HepG2 (cell line): ENCODE data around the gene SKP1. TPM values are rescaled to one million over a fixed set of nuclear protein-coding genes. Genes with fewer than 3 reads are reported as not detected.

Source experiments
- ATAC-seq: fragments of 200-7000 bp; cut with Tn5 transposase; 3 replicates; pipeline ENCODE4 v1.9.1; 2020; ENCODE audit warnings: mild to moderate bottlenecking, moderate library complexity
- BruUV-seq: library from RNA; stranded (reverse); fragments of 400-500 nt; replicated peaks from 2 replicates; lab custom pipeline; 2021; lab: Mats Ljungman, UMichigan
- CTCF ChIA-PET: fragments of 300-600 bp; formaldehyde crosslinking; extraction: SDS; loops from one replicate; lab custom pipeline; 2021; ENCODE audit warnings: low total read pairs, inconsistent platforms, low intra/inter-chr PET ratio; lab: Yijun Ruan, JAX
- POLR2A ChIA-PET: fragments of 350-600 bp; sonication (Branson Sonifier 250); formaldehyde crosslinking; loops from one replicate; lab custom pipeline; 2020; ENCODE audit warnings: antibody characterized with exemption, inconsistent platforms; lab: Yijun Ruan, JAX
- DNase-seq: peaks from one replicate; pipeline ENCODE4 v3.0.0-alpha.2; 2015; ENCODE audit warnings: low spot score
- FAIRE-seq: peaks from 3 replicates; lab custom pipeline; 2011; peaks lifted over from hg19 to GRCh38; lab: Jason Lieb, UNC
- H2AFZ ChIP-seq: one replicate; pipeline ENCODE4 v1.6.1; 2011; ENCODE audit warnings: low read length, inconsistent platforms
- H3K27ac ChIP-seq: fragments of 300-600 bp; 3 replicates; pipeline ENCODE4 v1.8.0; 2011; ENCODE audit warnings: mixed run types, mild to moderate bottlenecking, mixed read lengths, low read length, inconsistent platforms; ENCODE audit not compliant: insufficient read depth; ENCODE audit errors: extremely low read length
- H3K27me3 ChIP-seq, 2 experiments: fragments of 200-600 bp in 1 of 2; 2 replicates in 1 of 2; 3 replicates in 1 of 2; pipeline versions ENCODE4 v1.6.0 to v1.8.0; 2011; ENCODE audit warnings: low read length in 2 of 2, mild to moderate bottlenecking in 2 of 2, moderate library complexity in 2 of 2, inconsistent platforms in 1 of 2; ENCODE audit not compliant: insufficient read depth in 2 of 2, control insufficient read depth in 1 of 2
- H3K36me3 ChIP-seq, 2 experiments: fragments of 200-600 bp in 1 of 2; replicated peaks in 1 of 2; 2 replicates in 1 of 2; 3 replicates in 1 of 2; pipeline versions ENCODE4 v1.5.1 to v1.8.0; 2011; ENCODE audit warnings: low read length in 2 of 2, inconsistent platforms in 1 of 2; ENCODE audit not compliant: insufficient read depth in 2 of 2, control insufficient read depth in 1 of 2
- H3K4me1 ChIP-seq: 2 replicates; pipeline ENCODE4 v1.5.1; 2012; ENCODE audit warnings: low read length, inconsistent platforms; ENCODE audit not compliant: insufficient read depth
- H3K4me2 ChIP-seq: 2 replicates; pipeline ENCODE4 v1.6.0; 2011; ENCODE audit warnings: low read depth, low read length, inconsistent platforms
- H3K4me3 ChIP-seq, 3 experiments: fragments of 200-600 bp in 1 of 3; sonication (generic), shearing (Covaris generic) in 1 of 3; replicated peaks in 1 of 3; 2 replicates each; pipeline ENCODE4 v1.5.1; 2011 to 2016; ENCODE audit warnings: low read length in 3 of 3, inconsistent platforms in 2 of 3, low read depth in 2 of 3, mild to moderate bottlenecking in 2 of 3, control low read depth in 1 of 3, mixed read lengths in 1 of 3; ENCODE audit not compliant: insufficient read depth in 1 of 3
- H3K79me2 ChIP-seq: one replicate; pipeline ENCODE4 v1.6.1; 2011; ENCODE audit warnings: low read length, inconsistent platforms; ENCODE audit not compliant: insufficient read depth
- H3K9ac ChIP-seq: 2 replicates; pipeline ENCODE4 v1.6.0; 2011; ENCODE audit warnings: mild to moderate bottlenecking, low read depth, low read length, inconsistent platforms; ENCODE audit not compliant: insufficient read depth
- H3K9me3 ChIP-seq: 2 replicates; pipeline ENCODE4 v1.5.1; 2012; ENCODE audit warnings: mild to moderate bottlenecking, low read length
- H4K20me1 ChIP-seq: 2 replicates; pipeline ENCODE4 v1.6.0; 2011; ENCODE audit warnings: inconsistent platforms, mild to moderate bottlenecking, low read length, moderate library complexity; ENCODE audit not compliant: insufficient read depth
- ASH2L ChIP-seq: fragments of 300-600, 200-600 bp; sonication (generic); IDR thresholded peaks from 2 replicates; pipeline ENCODE4 v1.7.0; 2017; ENCODE audit warnings: low read depth, mild to moderate bottlenecking, moderate library complexity, mixed read lengths, low read length; ENCODE audit not compliant: insufficient read length
- CC2D1A ChIP-seq: sonication (generic); formaldehyde crosslinking; IDR thresholded peaks from 2 replicates; pipeline ENCODE4 v1.8.1; 2023; ENCODE audit warnings: mild to moderate bottlenecking, missing genetic modification reagents
- CHD4 ChIP-seq: fragments of 200-600 bp; sonication (generic); IDR thresholded peaks from 2 replicates; pipeline ENCODE4 v1.7.0; 2017; ENCODE audit warnings: mild to moderate bottlenecking, low read length, borderline replicate concordance
- MYC ChIP-seq: sonication (generic); formaldehyde crosslinking; IDR thresholded peaks from 2 replicates; pipeline ENCODE4 v1.9.0; 2021; ENCODE audit warnings: missing genetic modification reagents, borderline replicate concordance
- POLR2A ChIP-seq, 2 experiments: IDR thresholded peaks; 2 replicates each; pipeline ENCODE4 v1.6.1; 2011; ENCODE audit warnings: low read depth in 2 of 2, low read length in 2 of 2, mild to moderate bottlenecking in 1 of 2, moderate library complexity in 1 of 2; ENCODE audit not compliant: insufficient read depth in 1 of 2
- POLR2AphosphoS5 ChIP-seq: IDR thresholded peaks from 2 replicates; pipeline ENCODE4 v1.6.1; 2012; ENCODE audit warnings: low read depth, low read length
- PREB ChIP-seq: sonication (generic); formaldehyde crosslinking; IDR thresholded peaks from 2 replicates; pipeline ENCODE4 v1.4.0; 2020; ENCODE audit warnings: missing genetic modification reagents
- SOX13 ChIP-seq, 3 experiments: fragments of 450-650 bp in 1 of 3; sonication (generic) in 1 of 3; formaldehyde crosslinking in 1 of 3; IDR thresholded peaks in 2 of 3; conservative IDR thresholded peaks in 1 of 3; 2 replicates each; pipeline versions ENCODE4 v1.5.0 to v1.6.1; 2016 to 2020; ENCODE audit warnings: antibody characterized with exemption in 1 of 3, mild to moderate bottlenecking in 1 of 3, missing compliant biosample characterization in 1 of 3, missing genetic modification reagents in 1 of 3, moderate library complexity in 1 of 3
- SRF ChIP-seq: IDR thresholded peaks from 2 replicates; pipeline ENCODE4 v1.6.1; 2011; ENCODE audit warnings: mild to moderate bottlenecking, low read depth, low read length, moderate library complexity
- SRSF1 ChIP-seq: fragments of 200-400 bp; formaldehyde crosslinking; optimal IDR thresholded peaks from 2 replicates; pipeline ENCODE3; 2017; ENCODE audit warnings: mild to moderate bottlenecking, low read depth, low read length, moderate library complexity
- SYNCRIP ChIP-seq: fragments of 200-400 bp; formaldehyde crosslinking; IDR thresholded peaks from 2 replicates; pipeline ENCODE4 v1.6.1; 2018; ENCODE audit warnings: mild to moderate bottlenecking, low read depth, low read length; ENCODE audit not compliant: insufficient read depth
- ZBTB7B ChIP-seq: sonication (generic); formaldehyde crosslinking; IDR thresholded peaks from 2 replicates; pipeline ENCODE4 v1.4.0; 2020; ENCODE audit warnings: missing genetic modification reagents
- ZFY ChIP-seq: sonication (generic); formaldehyde crosslinking; IDR thresholded peaks from 2 replicates; pipeline ENCODE4 v1.4.0; 2020; ENCODE audit warnings: missing genetic modification reagents
- ZNF124 ChIP-seq: sonication (generic); formaldehyde crosslinking; IDR thresholded peaks from 2 replicates; pipeline ENCODE4 v1.4.0; 2020; ENCODE audit warnings: missing genetic modification reagents
- ZNF136 ChIP-seq: sonication (generic); formaldehyde crosslinking; IDR thresholded peaks from 2 replicates; pipeline ENCODE4 v1.8.1; 2022; ENCODE audit warnings: low read depth, mild to moderate bottlenecking, moderate library complexity, missing genetic modification reagents
- ZNF777 ChIP-seq: sonication (generic); formaldehyde crosslinking; IDR thresholded peaks from 2 replicates; pipeline ENCODE4 v1.4.0; 2020; ENCODE audit warnings: missing genetic modification reagents
- WGBS: methylation state at CpG from one replicate; pipeline ENCODE4 v1.1.6; 2017; ENCODE audit warnings: low lambda C conversion rate; 5-methylcytosine and 5-hydroxymethylcytosine counted together
- in situ Hi-C: cut with HindIII; loops from 2 replicates; pipeline ENCODE4 v1.10.0; 2017; ENCODE audit warnings: low pct_unique_long_range_greater_than_20kb; ENCODE audit not compliant: extremely low pct_ligation_motif_present
- intact Hi-C: fragments of 100-400 bp; cut with micrococcal nuclease; formaldehyde crosslinking; loops from one replicate; pipeline ENCODE4 v1.10.0; 2022; ENCODE audit not compliant: unreplicated experiment
- polyA plus RNA-seq, 8 experiments: library from polyadenylated mRNA; depleted of rRNA in 3 of 8; stranded (reverse) in 7 of 8; unstranded in 1 of 8; fragments of >200 nt; fragmentation: Illumina TruSeq in 4 of 8; extraction: Trizol in 4 of 8; gene quantifications; 2 replicates each; pipeline versions ENCODE4 v1.2.1 to v1.2.3, GENCODE V29; 2011 to 2016; ENCODE audit warnings: low read depth in 4 of 8, missing spikeins in 1 of 8, mixed read lengths in 1 of 8; ENCODE audit not compliant: insufficient read depth in 1 of 8
- total RNA-seq, 5 experiments: library from RNA; depleted of rRNA; stranded (reverse); fragments of >200 nt; fragmentation: Illumina TruSeq; extraction: Trizol; gene quantifications; 2 replicates each; pipeline ENCODE4 v1.2.3, GENCODE V29; 2016; ENCODE audit warnings: low read depth in 1 of 5
- TF ChIP-seq, protein P1 (sequence below): sonication (generic); formaldehyde crosslinking; IDR thresholded peaks from 2 replicates; pipeline ENCODE4 v1.4.0; 2020; ENCODE audit warnings: mild to moderate bottlenecking, missing genetic modification reagents
- TF ChIP-seq, protein P2 (sequence below): IDR thresholded peaks from 2 replicates; pipeline ENCODE4 v1.6.1; 2016; ENCODE audit warnings: missing compliant biosample characterization, missing genetic modification reagents, borderline replicate concordance

SKP1 gene
- total and polyA plus RNA-seq, 2 of the 13 experiments (the other 11 are each of a cell fraction or from before 2014, with no cell fraction given), result 134 to 340 TPM

GRCh38 chr5:134113902-134114875, 62.6 kb downstream of the SKP1 start, which contains the start of gene TCF7:
TCF7 (plus strand) TSS chr5:134114681; CDS start chr5:134114907, 226 bp downstream.
- Histone ChIP-seq H3K27me3 (peaks cover 2 to 25% of the 10 kb centered on the region in 2 experiments; a peak in 3 of 5 replicates), H3K4me2 (peak within 1 kb of the TSS; percentile 89), H3K4me3 (peak within 1 kb of the TSS; percentile 68 to 80 (median 78)), H3K36me3 (peaks cover 3 to 12% of the 10 kb centered on the region in 2 experiments; a peak in 2 of 5 replicates), H3K9me3 (no peaks in the 10 kb centered on the region), H3K4me1 (peaks cover 64% of the 10 kb centered on the region), H3K79me2 (peaks cover 2% of the 10 kb centered on the region), H4K20me1 (no peaks in the 10 kb centered on the region), H3K27ac (no peak within 1 kb of the TSS), H2AFZ (no peak within 1 kb of the TSS), H3K9ac (peak within 1 kb of the TSS; percentile 75)
- peak; percentile 68 for DNase-seq
- ChIA-PET CTCF (interaction anchor here (1.0 kb wide), 1 partner anchor 75 kb away, joined by 4 read pairs; no protein-coding TSS in a partner anchor), POLR2A (interaction anchor here (0.6 to 3.9 kb wide), 12 partner anchors 11 to 109 kb away, joined by 3 to 40 read pairs (median 5); partner anchors contain the start of gene VDAC1)
- WGBS, result 54% methylated on average over 31 of the region's 90 CpGs
- peak; percentile 89 for ATAC-seq
- intact Hi-C loops, result no loop called here
- peak; percentile 21 for FAIRE-seq
- TSS peak; percentile 88 for BruUV-seq
- in situ Hi-C loops, result no loop called here
- TF ChIP-seq ASH2L, result peak; percentile 17
- no peak for TF ChIP-seq PREB (CRISPR knock-in tag)
- TF ChIP-seq CHD4, result no peak
- no peak for TF ChIP-seq ZNF124 (CRISPR knock-in tag)
- 0 out of 2 replicates have a peak, but pooled peaks have one; percentile 34 for TF ChIP-seq POLR2AphosphoS5
- TF ChIP-seq, protein P1, sequence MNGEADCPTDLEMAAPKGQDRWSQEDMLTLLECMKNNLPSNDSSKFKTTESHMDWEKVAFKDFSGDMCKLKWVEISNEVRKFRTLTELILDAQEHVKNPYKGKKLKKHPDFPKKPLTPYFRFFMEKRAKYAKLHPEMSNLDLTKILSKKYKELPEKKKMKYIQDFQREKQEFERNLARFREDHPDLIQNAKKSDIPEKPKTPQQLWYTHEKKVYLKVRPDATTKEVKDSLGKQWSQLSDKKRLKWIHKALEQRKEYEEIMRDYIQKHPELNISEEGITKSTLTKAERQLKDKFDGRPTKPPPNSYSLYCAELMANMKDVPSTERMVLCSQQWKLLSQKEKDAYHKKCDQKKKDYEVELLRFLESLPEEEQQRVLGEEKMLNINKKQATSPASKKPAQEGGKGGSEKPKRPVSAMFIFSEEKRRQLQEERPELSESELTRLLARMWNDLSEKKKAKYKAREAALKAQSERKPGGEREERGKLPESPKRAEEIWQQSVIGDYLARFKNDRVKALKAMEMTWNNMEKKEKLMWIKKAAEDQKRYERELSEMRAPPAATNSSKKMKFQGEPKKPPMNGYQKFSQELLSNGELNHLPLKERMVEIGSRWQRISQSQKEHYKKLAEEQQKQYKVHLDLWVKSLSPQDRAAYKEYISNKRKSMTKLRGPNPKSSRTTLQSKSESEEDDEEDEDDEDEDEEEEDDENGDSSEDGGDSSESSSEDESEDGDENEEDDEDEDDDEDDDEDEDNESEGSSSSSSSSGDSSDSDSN (CRISPR knock-in tag), result peak; percentile 76
- TF ChIP-seq SYNCRIP, result no peak
- TF ChIP-seq MYC, result no peak
- TF ChIP-seq POLR2A (IDR thresholded peaks at IDR 0.05; ENCODE audit: insufficient read depth in 1 of 2, low read depth in 2 of 2, low read length in 2 of 2), result peak; percentile 58 to 65; a peak in 3 of 4 replicates
- TF ChIP-seq CC2D1A (CRISPR knock-in tag), result no peak
- peak; percentile 6 for TF ChIP-seq SRSF1
- TF ChIP-seq ZBTB7B (CRISPR knock-in tag), result peak; percentile 9; the same call in 1 of the 2 replicates
- TF ChIP-seq ZFY, result peak; percentile 21; the same call in 1 of the 2 replicates
- TF ChIP-seq, protein P2, sequence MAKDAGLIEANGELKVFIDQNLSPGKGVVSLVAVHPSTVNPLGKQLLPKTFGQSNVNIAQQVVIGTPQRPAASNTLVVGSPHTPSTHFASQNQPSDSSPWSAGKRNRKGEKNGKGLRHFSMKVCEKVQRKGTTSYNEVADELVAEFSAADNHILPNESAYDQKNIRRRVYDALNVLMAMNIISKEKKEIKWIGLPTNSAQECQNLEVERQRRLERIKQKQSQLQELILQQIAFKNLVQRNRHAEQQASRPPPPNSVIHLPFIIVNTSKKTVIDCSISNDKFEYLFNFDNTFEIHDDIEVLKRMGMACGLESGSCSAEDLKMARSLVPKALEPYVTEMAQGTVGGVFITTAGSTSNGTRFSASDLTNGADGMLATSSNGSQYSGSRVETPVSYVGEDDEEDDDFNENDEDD (CRISPR knock-in tag), result peak; percentile 67; the same call in 1 of the 2 replicates
- TF ChIP-seq SOX13 (IDR thresholded peaks at IDR 0.05), result no peak
- TF ChIP-seq SOX13 (CRISPR knock-in tag; conservative IDR thresholded peaks at IDR 0.05 in 1 of 2, IDR thresholded peaks at IDR 0.05 in 1 of 2), result peak in 1 of 2 experiments; percentile 26; a peak in 1 of 4 replicates
- peak; percentile 97 for TF ChIP-seq SRF
- TF ChIP-seq ZNF777 (CRISPR knock-in tag), result peak; percentile 73
- no peak for TF ChIP-seq ZNF136
